HG02938 (cell line): ENCODE measurements around the gene PREX1.
"Not testable (repeated sequence)": the region's sequence is repeated elsewhere in the genome, so short reads cannot be mapped to it uniquely, and the experiment has no call there.

ENCODE experiments used
- ATAC-seq: cut with Tn5 transposase; IDR thresholded peaks from one replicate; pipeline ENCODE4 v1.9.1; 2021; ENCODE audit warnings: mild to moderate bottlenecking, moderate library complexity; ENCODE audit not compliant: unreplicated experiment

Gene PREX1

DNA sequence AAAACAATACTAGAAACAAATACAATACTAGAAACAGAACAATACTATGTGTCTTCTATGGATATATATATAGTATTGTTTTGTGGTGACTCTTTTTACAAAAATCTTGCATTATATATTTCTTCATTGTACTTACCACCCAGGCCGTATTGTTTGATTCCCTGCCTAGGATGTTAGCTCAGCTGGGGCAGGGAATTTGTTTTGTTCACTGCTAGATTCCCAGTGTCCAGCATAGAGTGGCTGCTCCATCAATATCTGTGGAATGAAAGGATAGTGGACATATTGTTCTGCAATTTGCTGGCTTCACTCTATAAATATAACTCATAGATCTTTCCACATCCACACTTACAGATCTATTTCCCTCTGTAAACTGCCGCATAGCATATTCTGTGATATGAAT is 21.5 kb upstream of the PREX1 start:
- no peak for ATAC-seq

DNA sequence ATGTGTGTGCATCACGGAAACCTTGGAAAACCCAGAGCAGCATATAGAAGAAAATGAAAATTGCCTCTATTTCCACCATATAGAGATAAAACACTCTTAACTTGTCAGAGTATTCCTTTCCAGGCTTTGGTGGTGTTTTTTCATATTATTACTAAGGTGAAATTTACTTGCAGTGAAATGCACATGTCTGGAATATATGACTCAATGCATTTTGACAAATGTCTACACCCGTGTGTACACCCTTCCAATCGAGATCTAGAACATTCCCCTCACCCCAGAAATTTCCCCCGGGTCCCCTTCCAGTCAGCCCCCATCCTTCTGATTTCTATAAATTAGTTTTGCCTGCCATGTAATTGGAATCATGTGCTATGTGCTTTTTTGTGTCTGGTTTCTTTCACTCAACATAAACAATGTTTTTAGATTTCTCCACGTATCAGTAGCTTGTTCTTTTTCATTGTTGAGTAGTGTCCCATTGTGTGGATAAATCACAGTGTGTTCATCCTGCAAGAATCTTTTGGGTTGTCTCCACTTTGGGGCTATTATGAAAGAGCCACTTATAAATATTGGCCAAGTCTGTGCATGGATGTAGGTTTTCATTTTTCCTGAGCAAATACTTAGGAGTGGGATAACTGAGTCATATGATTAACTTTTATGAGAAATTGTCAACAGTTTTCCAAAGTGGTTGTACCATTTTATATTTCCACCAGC is 19.9 kb upstream of the PREX1 start:
- no peak for ATAC-seq

DNA sequence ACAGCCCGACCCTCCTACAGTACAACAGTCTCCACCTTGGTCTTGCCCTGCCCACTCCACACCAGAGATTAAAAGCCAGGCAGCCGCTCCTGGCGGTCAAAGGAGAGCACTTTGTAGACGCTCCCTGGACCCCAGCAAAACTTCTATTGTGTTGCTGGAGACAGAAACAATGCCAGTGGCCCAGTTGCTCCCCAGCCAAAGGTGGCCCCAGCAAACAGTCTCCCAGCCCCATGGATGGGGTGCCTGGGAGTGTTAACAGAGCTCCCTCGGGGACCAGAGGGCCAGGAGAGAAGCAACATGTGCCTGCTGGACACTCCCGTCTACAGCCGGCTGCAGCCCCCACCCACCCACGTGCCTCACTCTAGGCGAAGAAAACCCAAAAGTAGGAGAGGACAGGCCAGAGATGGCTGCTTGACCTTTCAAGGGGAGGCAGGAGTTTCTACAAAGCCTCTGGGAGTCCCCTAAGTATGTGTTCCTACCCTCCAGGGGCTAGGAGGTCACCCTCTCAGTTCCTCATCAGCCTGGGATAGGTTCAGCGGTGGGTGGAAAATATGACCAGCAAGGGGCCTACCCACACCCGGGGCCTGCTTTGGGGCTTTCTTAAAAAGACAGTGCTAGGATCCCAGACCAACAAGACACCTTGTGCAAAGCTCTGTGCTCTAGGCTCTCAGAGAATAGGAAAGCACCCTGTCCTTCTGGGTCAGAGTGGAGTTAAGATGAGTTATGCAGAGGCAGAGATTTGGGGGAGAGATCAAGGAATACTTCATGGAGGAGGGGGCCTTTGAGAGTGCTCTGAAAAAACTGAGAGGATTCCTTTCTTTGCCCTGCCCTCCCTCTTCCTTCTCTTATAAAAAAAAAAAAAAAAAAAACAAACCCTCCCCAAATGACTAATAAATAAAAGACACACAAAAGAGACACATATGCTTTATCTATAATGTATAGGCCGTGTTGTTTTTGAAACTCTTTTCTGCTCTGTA is 19.0 kb upstream of the PREX1 start:
- ATAC-seq = peak; percentile 89

DNA sequence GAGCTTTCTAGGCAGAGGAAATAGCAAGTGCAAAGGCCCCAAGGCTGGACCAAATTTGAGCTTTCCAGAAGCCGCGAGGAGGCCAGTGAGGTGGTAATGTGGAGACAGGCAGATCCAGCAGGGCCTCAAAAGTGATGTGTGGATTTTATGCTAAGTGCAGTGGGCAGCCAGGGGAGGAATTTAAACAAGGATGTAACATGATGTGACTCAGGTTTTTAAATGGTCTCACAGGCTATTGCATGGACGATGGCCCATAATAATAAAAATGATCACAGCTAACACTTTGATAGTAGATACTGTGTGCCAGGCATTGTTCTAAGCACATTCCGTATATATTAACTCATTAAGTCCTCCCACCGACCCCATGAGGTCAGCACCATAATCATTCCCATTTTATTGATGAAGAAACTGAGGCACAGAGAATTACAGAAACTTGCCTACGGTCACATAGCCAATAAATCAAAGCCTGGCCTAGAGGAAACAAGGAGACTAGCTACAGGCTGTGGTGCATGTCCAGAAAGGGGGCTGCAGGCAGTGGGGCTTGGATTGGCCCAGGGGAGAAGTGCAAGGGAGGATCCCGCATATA is 18.0 kb upstream of the PREX1 start:
- ATAC-seq = no peak

DNA sequence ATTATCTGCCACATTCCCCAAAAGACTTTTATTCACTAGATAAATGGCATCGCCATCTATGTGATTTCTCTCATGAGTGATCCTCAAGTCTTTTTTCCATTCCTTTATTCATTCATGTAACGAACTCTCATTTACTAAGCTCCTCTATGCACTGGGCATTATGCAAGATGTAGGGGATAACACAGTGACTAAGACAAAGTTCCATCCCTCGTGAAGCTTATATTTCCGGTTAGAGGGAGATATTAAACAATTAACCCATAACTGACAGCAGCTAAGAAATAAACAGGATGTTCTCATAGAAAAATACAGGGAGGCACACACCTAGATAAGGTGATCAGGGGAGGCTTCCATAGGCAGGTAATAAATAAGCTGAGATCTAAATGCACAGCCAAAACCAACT is 17.2 kb upstream of the PREX1 start:
- ATAC-seq = no peak

DNA sequence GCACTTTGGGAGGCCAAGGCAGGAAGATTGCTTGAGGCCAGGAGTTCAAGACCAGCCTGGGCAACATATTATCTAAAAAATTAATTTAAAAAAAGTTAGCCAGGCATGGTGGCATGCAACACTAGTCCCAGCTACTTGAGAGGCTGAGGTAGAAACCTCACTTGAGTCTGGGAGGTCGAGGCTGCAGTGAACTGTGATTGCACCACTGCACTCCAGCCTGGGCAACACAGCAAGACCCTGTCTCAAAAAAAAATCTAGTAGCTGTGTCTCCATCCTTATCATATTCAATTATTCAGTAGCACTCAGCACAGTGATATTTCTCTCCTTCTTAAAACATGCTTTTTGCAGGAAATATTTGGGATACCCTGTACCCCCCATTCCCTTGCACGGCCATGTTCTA is 16.1 kb upstream of the PREX1 start:
- not testable (repeated sequence) for ATAC-seq

DNA sequence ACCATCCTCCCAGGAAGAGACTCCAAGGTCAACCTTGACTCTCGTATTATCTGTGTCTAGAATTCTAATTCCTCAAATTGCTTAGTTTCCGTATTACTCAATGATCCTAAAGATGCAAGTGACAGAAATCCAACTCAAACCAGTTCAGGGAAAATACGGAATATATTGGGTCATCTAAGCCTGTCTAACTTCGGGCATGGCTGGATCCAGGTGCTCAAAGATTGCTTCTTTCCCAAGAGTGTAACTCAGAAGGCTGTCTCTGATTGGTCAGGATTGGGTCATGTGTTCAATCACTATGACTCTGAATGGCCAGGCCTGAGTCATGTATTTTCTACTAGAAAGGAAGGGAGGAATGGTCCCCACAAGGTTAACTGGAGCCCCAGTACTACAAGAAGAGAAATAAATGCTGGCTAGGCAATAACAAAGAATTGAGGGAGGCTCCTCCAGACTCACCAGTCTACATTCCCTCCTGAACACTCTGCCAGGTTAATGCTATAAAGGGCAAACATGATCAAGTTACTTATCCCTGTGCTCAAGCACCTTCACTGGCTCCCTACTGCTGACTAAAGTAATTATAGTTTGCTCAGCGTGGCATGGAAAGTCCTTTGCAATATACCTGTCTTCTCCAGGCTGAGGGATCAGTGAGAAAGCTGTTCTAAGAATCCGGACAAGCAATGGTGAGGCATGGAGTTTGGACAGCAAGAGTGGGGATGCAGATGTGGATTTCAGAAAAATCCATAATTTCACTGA is 15.4 kb upstream of the PREX1 start:
- ATAC-seq = no peak

DNA sequence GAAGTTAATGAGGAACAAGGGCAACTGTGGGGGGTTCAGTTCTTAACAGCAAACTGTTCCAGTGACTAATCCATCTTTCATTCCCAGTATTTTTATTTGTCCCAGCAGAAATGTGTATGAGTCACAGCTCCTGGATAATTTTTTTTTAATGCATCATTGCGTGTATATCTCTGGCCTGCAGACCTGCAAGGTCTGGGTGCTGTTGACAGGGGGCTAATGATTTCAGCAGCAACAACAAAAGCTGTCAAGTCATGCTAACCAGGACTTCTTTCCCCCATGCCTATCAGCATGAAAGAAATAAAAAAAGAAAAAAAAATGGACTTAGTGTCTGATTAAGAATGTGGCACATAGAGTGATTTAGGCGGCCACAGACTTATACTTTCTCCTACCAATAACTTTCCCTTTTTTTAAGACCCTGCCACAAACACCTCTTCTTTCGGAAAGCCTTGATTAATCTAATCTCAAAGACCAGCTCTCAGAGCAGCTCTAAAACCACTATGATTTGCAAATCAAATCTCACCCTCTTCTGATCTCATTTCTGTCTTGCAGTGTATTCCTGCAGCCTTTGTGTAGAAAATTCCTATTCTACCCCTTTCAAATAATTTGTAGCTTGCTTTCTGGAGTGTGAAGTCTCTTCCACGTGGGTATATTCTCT is 14.2 kb upstream of the PREX1 start:
- ATAC-seq = no peak

DNA sequence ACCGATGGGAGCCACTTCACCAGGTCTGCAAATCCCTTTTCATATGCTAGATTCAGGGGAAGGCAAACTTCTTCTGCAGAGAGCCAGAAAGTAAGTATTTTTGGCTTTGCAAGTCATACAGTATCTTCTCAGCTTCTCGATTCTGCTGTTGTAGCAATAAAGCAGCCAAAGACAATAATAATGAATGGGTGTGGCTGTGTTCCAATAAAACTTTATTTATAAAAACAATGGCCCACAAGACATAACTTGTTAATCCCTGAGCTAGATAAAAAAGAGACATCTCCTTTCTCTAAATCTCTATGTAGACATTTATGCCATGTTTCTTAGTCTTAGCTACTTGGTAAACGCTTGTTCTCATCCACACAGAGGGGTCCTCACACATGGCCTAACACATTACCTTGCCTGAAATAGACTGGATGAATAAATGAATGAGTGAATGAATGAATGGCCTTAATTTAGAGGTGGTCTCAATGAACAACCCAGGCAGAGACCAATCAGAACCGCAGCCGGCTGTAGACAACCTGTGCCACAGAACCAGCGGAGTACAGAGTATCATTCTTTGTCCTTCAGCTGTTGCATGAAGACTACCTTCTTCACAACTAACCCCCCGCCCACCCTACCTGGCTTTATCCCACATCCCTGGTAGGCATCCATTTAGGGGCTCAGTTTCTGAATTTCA is 13.5 kb upstream of the PREX1 start:
- no peak for ATAC-seq

DNA sequence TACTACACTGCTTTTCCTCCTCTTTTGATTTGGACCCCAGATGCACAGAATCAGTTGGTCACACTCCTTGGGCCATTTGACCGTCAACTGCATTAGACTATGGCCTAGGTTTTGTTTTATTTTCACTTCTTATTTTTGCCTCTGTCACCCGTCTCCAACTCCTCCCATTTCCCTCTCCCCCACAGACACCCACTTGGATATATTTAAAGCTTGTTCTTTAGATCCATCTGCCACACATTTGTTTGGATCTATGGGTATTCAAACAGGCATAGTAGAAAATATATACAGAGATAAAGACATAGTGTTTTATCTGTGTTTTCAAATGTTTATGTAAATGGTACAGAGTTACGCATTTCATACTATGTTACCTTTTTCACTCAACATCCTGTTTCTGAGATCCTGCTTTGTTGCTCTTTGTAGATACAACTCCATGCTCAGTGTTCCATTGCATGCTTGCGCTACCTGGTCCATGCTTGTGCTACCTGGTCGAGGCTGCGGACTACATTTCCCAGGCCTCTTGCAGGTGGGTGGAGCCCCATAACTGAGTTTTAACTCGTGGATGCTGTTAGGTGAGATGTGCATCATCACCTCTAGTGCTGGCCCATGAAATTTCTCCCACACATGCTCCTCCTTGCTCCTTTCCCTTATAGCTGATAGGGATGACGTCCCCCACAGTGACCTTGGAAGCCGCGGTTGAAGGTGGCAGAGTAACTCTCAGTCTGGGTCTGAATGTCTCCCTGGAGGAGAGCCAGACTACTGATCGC is 11.5 kb upstream of the PREX1 start:
- no peak for ATAC-seq

DNA sequence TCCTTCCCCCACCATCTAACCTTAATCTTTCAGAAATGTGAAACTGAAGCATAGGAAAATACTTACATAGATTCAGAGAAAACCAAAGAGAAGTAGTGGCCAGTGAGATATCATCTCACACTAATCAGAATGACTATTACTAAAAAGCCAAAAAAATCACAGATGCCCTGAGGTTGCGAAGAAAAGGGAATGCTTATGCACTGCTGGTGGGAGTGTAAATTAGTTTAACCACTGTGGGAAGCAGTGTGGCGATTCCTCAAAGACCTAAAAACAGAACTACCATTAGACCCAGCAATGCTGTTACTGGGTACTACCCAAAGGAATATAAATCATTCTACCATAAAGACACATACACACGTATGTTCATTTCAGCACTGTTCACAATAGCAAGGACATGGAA is 9.2 kb upstream of the PREX1 start:
- ATAC-seq = no peak

DNA sequence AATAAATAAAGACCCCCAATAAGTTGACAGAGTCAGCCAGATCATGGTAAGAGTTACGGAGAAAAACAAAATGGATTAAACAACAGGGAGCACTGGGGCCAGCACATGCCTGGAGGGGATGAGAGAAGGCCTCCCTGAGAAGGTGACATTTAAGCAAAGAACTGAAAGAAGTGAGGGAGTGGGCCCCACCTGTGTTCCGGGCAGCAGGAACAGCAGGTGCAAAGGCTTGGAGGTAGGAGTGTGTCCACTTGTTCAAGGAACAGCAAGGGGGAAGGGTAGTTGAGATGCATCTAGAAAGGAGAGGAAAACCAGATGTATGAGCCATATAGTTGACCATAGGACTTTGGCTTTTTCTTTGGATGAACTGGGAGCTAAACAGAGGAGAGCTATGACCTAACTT is 7.6 kb upstream of the PREX1 start:
- no peak for ATAC-seq

DNA sequence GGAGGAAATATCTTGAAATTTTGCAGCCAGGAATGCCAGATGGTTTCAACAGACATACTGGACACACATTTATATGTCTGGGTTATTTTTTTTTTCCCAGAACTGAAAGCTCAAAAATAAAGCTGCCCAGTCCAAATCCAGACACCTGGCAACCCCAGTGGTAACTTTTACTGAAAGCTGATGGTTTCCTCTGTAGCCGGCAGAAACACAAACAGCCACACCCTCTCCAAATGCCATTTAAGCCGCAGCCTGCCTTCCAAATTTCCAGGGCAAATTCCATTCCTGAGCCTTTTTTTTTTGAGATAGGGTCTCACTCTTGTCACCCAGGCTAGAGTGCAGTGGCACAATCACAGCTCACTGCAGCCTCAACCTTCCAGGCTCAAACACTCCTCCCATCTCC is 6.5 kb upstream of the PREX1 start:
- no peak for ATAC-seq

DNA sequence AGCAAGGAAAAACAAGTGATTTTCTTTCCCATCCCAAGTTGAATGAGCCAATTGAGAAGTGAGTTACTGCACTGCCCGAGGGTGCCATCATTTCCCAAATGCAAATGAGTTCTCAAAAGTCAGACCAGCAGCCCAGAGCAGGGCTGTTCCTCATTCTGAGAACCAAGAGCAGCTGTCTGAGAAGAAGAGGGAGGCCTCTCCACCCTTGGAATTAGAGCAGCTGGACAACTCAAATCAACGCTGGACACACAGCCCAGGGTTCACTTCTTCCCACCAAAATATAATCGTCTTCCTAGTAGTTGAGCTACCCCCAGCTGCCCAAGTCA is 4.6 kb upstream of the PREX1 start:
- no peak for ATAC-seq

DNA sequence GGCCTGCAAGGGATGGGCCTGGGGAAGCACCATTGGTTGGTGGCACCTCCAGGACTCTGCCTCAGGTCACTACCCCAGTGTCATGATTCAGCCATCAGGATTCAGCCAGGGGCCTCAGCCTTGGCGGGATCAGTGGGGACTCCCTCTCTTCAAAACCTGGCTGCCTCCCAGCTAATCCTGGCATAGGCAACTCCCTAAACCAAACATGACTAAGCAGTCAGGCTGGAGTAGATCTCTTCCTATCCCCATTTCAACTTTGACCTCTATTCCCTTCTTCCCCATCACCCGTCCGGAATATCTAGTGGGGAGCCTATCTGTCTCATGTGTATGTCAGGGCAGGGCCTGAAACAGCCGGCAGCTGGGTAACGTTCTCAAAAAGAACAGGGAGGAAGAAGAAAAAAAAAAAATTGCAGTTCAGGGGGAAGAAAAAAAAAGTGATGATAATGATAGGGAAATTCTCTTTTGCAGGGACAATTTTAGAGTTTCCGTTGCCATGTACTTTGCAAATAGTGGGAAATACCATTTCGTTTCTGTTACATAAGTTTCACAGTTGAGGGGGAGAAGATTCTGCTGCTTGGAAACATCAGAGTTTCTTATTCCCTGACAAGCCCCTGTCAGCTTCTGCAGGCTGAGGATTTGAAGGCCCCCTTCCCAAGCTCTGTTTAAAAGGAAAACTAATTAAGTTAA is 4.1 kb upstream of the PREX1 start:
- ATAC-seq = no peak

DNA sequence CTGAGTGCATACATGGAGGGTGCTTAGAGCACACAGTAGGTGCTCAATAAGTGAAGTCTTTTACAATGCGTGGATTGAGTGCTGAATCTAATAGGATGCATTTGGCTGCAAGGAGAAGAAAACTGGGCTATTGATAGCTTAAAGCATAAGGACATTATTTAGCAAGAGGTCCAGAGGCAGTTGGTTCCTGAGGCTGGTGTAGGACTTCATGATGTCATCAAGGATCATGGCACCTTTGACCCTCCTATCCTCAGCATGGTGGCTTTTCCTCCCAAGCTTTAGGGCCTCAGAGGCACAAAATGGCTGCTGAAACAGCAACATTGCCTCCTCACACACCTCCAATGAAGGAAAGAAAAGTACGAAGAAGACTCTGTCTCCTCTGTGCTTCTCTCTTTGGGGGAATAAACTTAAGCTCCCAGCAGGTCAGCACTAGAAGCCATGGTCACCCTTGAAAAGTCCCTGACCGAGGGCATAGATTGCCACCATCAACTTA is 3.1 kb upstream of the PREX1 start:
- ATAC-seq = no peak

DNA sequence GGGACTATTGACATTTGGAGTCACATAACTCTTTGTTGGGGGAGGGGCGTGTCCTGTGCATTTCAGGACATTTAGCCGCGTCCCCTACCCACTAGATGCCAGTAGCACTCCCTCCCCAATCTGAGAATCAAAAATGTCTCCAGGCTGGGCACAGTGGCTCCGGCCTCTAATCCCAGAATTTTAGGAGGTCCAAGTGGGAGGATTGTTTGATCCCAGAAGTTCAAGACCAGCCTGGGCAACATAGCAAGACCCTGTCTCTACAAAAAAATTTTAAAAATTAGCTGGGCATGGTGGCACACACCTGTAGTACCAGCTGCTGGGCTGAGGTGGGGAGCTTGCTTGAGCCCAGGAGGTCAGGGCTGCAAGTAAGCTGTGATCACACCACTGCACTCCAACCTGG is 2.1 kb upstream of the PREX1 start:
- no peak for ATAC-seq

DNA sequence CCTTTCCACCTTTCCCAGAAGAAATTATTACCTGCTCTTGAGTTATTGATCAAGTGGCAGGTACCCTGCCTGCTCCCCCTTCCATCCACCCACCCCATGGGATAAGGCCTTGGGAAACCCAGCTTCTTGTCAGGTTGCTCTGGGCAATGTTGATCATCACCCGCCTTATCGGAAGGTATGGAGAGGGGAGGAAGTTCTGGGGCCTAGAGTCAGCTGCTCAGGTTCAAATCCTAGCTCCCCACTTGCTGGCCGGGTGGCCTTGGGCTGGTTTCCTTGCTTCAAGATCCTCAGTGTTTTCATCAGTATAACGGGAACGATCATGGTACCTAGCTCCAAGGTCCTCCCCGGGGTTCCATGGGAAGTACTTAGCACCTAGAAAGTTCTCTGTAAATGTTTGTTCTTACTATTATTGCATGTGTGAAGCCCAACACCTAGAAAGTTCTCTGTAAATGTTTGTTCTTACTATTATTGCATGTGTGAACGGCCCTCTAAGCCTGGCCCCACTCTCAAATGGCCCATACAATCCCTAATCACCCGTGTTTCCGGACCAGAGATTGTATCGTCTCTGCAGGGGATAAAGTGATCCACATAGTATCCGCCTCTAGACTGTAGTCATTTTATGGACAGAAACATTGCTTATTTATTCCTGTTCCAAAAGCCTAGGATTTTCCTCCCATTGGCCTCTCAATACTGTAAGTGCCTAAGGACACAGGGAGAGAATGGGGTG is 1.1 kb upstream of the PREX1 start:
- ATAC-seq = no peak
